ENCODE results near the gene CRACDL. TPM values are rescaled to one million over a fixed set of nuclear protein-coding genes. Genes with fewer than 3 reads are reported as not detected.

The CRACDL gene
- total and polyA plus RNA-seq, 2 donors (not counting 3 experiments of a cell fraction or from before 2014, with no cell fraction given), result 0.92 to 6.3 TPM

- Histone ChIP-seq H3K9me1 (replicated peaks; ENCODE audit: control insufficient read depth, extremely low read depth, insufficient read depth, low read length) (no peaks in the 10 kb centered on the region), H3K4me3 (replicated peaks in 1 of 3; ENCODE audit: insufficient read depth in 1 of 3, low read depth in 1 of 3, low read length in 3 of 3) (no peak overlapping the region), H3K27ac (ENCODE audit: insufficient read depth, low read depth, low read length) (no peak overlapping the region), H3K79me2 (ENCODE audit: control insufficient read depth, insufficient read depth, low read length) (no peaks in the 10 kb centered on the region), H3K4me1 (ENCODE audit: control insufficient read depth, extremely low read depth, insufficient read depth, low read length) (peaks cover 2% of the 10 kb centered on the region), H3K9me3 (replicated peaks; ENCODE audit: control insufficient read depth, insufficient read depth, low read length) (no peaks in the 10 kb centered on the region), H4K20me1 (replicated peaks; ENCODE audit: control insufficient read depth, extremely low read depth, insufficient read depth, low read length) (no peaks in the 10 kb centered on the region), H2AFZ (ENCODE audit: low read depth, low read length) (no peak overlapping the region), H3K36me3 (ENCODE audit: control insufficient read depth in 2 of 2, extremely low read depth in 1 of 2, insufficient read depth in 2 of 2, low read length in 2 of 2) (no peaks in the 10 kb centered on the region), H3K9ac (replicated peaks; ENCODE audit: extremely low read depth, insufficient read depth, low read length) (no peak overlapping the region), H3K4me2 (ENCODE audit: insufficient read depth, low read length) (no peak overlapping the region), H3K27me3 (ENCODE audit: control insufficient read depth in 2 of 2, insufficient read depth in 2 of 2, low read length in 2 of 2) (peaks cover 10 to 13% of the 10 kb centered on the region in 2 experiments)
- no peak for FAIRE-seq
- ChIA-PET POLR2A (no interaction called here), CTCF (no interaction called here)
- dilution Hi-C loops (cut with MboI; ENCODE audit: extremely low pct_ligation_motif_present, low sequenced_read_pairs) (no loop called here), intact Hi-C loops (cut with micrococcal nuclease) (no loop called here)
- no TSS peak for BruUV-seq (replicated peaks)
- no peak for DNase-seq (ENCODE audit: low read depth, low spot score)
- TF ChIP-seq POLR2AphosphoS5 (IDR thresholded peaks at IDR 0.05; ENCODE audit: insufficient read depth, low read depth, low read length) (no peak), FOS (IDR thresholded peaks at IDR 0.05; ENCODE audit: borderline replicate concordance, insufficient read depth, low read length) (no peak)
Observed at GRCh38 chr2:98931596-98931995, 4.4 kb downstream of the CRACDL start.

DNA sequence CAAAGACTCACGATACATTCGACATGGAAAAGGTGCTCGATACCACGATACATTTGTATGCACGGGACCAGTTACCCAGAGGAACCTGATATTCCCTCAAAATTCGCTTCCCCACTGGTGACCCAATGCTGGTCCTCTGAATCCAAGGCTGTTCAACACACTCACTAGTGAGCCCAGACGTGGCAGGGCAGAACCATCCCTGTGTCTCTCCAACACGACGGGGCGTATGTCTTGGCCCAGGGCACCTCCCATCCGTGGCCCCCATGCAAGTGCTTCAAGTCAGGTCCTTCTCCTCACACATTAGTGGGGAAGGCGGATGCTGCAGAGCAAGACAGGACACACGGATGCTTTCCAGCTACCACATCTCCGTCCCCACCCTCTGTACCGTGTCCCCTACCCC lies 6.1 kb downstream of the CRACDL start:
- Histone ChIP-seq H3K9ac (replicated peaks; ENCODE audit: extremely low read depth, insufficient read depth, low read length) (no peak overlapping the region), H3K4me2 (ENCODE audit: insufficient read depth, low read length) (no peak overlapping the region), H4K20me1 (replicated peaks; ENCODE audit: control insufficient read depth, extremely low read depth, insufficient read depth, low read length) (no peaks in the 10 kb centered on the region), H3K9me3 (replicated peaks; ENCODE audit: control insufficient read depth, insufficient read depth, low read length) (no peaks in the 10 kb centered on the region), H2AFZ (ENCODE audit: low read depth, low read length) (no peak overlapping the region), H3K79me2 (ENCODE audit: control insufficient read depth, insufficient read depth, low read length) (no peaks in the 10 kb centered on the region), H3K9me1 (replicated peaks; ENCODE audit: control insufficient read depth, extremely low read depth, insufficient read depth, low read length) (no peaks in the 10 kb centered on the region), H3K4me1 (ENCODE audit: control insufficient read depth, extremely low read depth, insufficient read depth, low read length) (no peaks in the 10 kb centered on the region), H3K36me3 (ENCODE audit: control insufficient read depth in 2 of 2, extremely low read depth in 1 of 2, insufficient read depth in 2 of 2, low read length in 2 of 2) (no peaks in the 10 kb centered on the region), H3K27me3 (ENCODE audit: control insufficient read depth in 2 of 2, insufficient read depth in 2 of 2, low read length in 2 of 2) (peaks cover 3 to 4% of the 10 kb centered on the region in 2 experiments), H3K27ac (ENCODE audit: insufficient read depth, low read depth, low read length) (no peak overlapping the region), H3K4me3 (replicated peaks in 1 of 3; ENCODE audit: insufficient read depth in 1 of 3, low read depth in 1 of 3, low read length in 3 of 3) (no peak overlapping the region)
- ChIA-PET CTCF (no interaction called here), POLR2A (no interaction called here)
- TF ChIP-seq POLR2A (IDR thresholded peaks at IDR 0.05; ENCODE audit: low read depth, low read length) (no peak), GATA2 (IDR thresholded peaks at IDR 0.05; ENCODE audit: insufficient read depth, insufficient read length, low read depth, low read length) (no peak), MAX (IDR thresholded peaks at IDR 0.05; ENCODE audit: insufficient read depth, insufficient read length) (no peak), JUN (IDR thresholded peaks at IDR 0.05; ENCODE audit: borderline replicate concordance, insufficient read depth, insufficient read length, low read depth) (no peak), FOS (IDR thresholded peaks at IDR 0.05; ENCODE audit: borderline replicate concordance, insufficient read depth, low read length) (no peak), CTCF (IDR thresholded peaks at IDR 0.05; ENCODE audit: extremely low read depth in 1 of 2, insufficient read depth in 1 of 2, low read depth in 1 of 2, low read length in 2 of 2) (no peak), POLR2AphosphoS5 (IDR thresholded peaks at IDR 0.05; ENCODE audit: insufficient read depth, low read depth, low read length) (no peak), MYC (IDR thresholded peaks at IDR 0.05; ENCODE audit: low read depth, low read length) (no peak), EZH2 (IDR thresholded peaks at IDR 0.05; ENCODE audit: borderline replicate concordance, low read depth, low read length, severe bottlenecking) (no peak)
- BruUV-seq (replicated peaks), result no TSS peak
- FAIRE-seq, result no peak
- intact Hi-C loops (cut with micrococcal nuclease) (no loop called here), dilution Hi-C loops (cut with MboI; ENCODE audit: extremely low pct_ligation_motif_present, low sequenced_read_pairs) (no loop called here)
- no peak for DNase-seq (ENCODE audit: low read depth, low spot score)
